Thyroid gland (tissue), 4 donors: ENCODE results near the gene ELL3.

Source experiments
- CTCF ChIP-seq, 6 experiments: fragments of 200-600 bp in 3 of 6; fragments of 450-650 bp in 3 of 6; sonication (generic) in 3 of 6; IDR thresholded peaks; one replicate each; pipeline ENCODE4 v1.5.1; 2016 to 2019; ENCODE audit warnings: antibody characterized with exemption in 6 of 6, mild to moderate bottlenecking in 2 of 6, inconsistent platforms in 1 of 6, moderate library complexity in 1 of 6
- POLR2A ChIP-seq, 2 donors: fragments of 450-650 bp; IDR thresholded peaks; one replicate each; pipeline ENCODE4 v1.6.1; 2017; ENCODE audit warnings: antibody characterized with exemption in 2 of 2, mild to moderate bottlenecking in 2 of 2, moderate library complexity in 1 of 2

GRCh38 chr15:43779016-43779415 lies 2.2 kb upstream of the ELL3 start:
- TF ChIP-seq CTCF (IDR thresholded peaks at IDR 0.05) (no peak), POLR2A (IDR thresholded peaks at IDR 0.05) (no peak)
